Left lobe of liver (tissue), 2 donors: ENCODE measurements around the gene GCNA. TPM values are rescaled to one million over a fixed set of nuclear protein-coding genes. Genes with fewer than 3 reads are reported as not detected.
"Not testable (repeated sequence)": the region's sequence is repeated elsewhere in the genome, so short reads cannot be mapped to it uniquely, and the experiment has no call there.

Source experiments
- ATAC-seq: fragments of 200-7000 bp; cut with Tn5 transposase; one replicate; pipeline ENCODE4 v1.9.1; 2020; ENCODE audit warnings: mild to moderate bottlenecking, moderate library complexity
- DNase-seq: peaks from one replicate; pipeline ENCODE4 v3.0.0-alpha.2; 2020; ENCODE audit warnings: low spot score
- total RNA-seq: library from RNA; stranded (reverse); gene quantifications from one replicate; pipeline ENCODE4 v1.2.1, GENCODE V29; 2021
- donor health status: DM: no; HTN: no; CAD: no; lungs with moderate emphysema.
- donor health status: DM: no; HTN: yes; CAD: no.

The GCNA gene
- total RNA-seq, 1 donor from 2014 or later = 0.83 TPM

DNA sequence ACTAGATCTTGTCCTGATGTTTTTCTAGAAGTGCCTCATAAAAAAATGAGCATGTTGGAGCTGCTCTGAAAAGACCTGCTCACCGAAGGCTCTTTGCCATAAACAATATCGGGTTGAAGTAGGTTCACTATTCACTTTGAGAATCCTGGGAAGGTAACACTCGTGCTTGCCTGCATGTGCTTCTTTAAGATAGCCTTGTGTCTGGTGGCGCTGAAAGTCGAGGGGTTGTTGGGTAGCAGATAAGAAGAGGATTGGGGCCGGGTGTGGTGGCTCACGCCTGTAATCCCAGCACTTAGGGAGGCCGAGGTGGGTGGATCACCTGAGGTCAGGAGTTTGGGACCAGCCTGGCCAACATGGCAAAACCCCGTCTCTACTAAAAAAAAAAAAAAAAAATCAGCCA is 33.5 kb downstream of the GCNA start:
- ATAC-seq, DNase-seq: not testable (repeated sequence)

DNA sequence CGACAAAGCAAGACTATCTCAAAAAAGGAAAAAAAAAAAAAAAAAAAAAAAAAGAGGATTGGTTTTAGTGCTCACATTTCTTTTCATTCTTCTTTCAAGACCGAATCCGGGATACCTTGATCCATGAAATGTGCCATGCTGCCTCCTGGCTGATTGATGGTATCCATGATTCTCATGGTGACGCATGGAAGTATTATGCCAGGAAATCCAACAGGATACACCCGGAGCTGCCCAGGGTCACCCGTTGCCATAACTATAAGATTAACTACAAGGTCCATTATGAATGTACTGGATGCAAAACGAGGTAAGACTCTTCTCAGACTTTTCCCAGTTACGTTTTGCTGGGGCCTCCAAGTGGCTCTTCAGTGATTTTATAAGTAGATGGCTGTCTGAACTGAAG is 34.0 kb downstream of the GCNA start:
- ATAC-seq (no peak), DNase-seq (no peak)

DNA sequence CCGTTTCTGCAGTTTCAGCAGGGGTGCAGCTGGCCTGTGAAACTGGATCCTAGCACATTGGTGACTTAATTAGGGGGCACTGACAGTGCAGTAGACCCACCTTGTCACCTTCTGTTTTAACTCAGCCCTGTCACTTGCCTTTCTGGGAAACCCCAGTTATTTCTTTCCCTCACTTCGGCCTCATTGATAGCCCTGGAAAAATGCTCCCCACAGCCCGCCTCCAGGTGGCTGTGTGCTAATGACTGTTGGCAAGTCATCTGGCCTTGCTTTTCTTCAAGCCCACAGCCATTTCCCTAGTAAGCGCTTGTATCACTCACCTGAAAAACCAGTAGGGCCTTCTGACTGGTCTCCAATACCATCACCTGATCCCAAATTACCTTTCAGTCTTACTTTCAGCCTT is 36.8 kb downstream of the GCNA start:
- ATAC-seq = no peak

DNA sequence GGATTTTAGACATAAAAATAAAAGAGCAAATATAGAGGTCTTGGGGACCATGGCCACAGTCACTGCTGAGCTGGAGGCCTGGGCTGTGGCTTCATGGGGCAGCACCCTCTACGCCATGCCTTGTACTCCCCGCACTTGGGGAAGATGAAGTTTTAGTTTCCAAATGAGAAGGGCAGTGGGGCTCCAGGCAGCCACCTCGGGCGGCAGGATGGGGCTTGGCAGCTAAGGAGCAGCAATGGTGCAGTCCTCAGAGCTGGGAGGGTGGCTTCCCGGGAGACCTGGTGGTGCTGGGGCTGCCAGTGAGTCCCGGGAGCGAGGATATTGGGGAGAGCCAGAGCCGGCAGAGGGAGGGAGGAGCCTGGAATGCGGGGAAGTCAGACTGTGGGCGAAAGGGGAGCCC is 37.7 kb downstream of the GCNA start:
- DNase-seq (no peak), ATAC-seq (no peak)

More for the DNA sequence above, 36.8 kb downstream of the GCNA start:
- no peak for DNase-seq

DNA sequence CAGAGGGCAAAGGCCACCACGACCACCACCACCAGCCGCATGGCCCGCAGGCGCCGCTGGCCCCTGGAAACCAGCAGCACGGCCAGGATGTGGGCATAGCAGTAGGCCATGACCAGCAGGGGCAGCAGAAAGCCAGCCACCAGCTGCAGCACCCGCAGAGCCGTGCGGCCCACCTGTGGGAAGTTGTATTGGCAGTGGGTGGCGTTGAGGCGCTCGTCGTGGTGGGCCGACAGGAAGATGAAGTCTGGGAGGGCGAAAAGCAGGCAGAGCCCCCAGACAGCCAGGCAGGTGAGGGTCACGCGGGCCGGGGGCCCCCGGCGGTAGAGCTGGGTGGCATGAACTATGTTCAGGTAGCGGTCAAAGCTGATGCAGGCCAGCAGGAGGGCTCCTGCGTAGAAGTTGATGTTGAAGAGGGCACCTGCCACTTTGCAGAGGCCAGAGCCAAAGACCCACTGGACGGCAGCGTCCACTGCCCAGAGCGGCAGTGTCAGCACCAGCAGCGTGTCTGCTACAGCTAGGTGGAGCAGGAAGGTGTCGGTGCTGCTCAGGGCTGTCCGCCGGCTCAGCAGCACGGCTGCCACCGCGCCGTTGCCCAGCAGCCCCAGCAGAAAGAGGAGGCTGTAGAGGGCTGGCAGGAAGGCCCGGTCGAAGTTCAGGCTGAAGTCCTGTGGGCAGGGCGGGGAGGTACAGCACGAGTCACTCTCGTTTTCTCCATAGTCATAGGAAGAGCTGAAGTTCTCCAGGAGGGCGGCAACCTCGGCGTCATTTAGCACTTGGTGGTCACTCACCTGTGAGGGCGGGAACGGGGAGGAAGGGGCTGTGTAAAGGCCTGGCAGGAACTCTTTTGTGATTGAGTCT is 38.7 kb downstream of the GCNA start:
- DNase-seq (peak; percentile 70), ATAC-seq (peak; percentile 96)

DNA sequence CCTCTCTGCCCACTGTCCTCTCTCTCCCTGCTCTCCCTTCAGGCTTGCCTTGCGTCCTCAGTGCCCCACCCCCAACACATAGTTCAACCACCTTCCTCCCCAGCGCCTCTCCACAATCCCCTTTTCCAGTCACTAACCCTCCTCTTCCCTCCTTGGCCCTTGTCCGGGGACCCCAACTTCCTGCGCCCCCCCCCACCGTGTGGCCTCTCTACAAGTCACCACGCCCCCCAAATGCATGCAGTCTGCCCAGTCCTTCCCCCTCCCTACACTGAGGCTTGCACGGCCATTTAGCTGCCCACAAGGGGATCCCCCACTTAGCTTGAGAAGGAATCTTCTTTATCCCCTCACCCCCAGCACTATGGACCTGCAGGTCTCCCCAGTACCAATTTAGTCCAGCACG is 39.5 kb downstream of the GCNA start:
- no peak for ATAC-seq
- no peak for DNase-seq

DNA sequence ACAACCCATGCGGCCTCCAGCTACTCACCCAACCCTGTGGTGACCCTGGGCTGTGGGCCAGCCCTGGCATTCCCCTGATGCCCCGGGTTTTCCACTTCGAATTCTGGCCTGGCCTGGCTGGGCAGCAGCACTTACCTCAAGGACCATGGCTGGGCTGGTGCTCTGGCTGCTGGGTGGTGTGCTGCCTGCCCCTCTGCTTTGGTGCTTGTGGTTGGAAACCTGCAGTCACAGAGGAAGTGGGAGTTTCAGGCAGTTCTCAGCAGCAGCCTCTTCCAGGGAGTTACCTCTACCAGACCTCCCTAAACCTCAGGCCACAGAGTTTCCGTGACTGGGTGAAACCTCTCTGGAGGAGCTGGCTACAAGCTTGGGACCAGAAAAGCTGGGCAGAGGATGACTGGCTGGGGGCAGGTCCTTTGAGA is 40.1 kb downstream of the GCNA start, which contains the start of gene CXCR3:
Gene CXCR3 (minus strand): TSS at position 209 of the 419 bp plus-strand sequence. CDS start 62 bp downstream, at position 147.
- peak; percentile 51 for ATAC-seq
- peak; percentile 60 for DNase-seq

DNA sequence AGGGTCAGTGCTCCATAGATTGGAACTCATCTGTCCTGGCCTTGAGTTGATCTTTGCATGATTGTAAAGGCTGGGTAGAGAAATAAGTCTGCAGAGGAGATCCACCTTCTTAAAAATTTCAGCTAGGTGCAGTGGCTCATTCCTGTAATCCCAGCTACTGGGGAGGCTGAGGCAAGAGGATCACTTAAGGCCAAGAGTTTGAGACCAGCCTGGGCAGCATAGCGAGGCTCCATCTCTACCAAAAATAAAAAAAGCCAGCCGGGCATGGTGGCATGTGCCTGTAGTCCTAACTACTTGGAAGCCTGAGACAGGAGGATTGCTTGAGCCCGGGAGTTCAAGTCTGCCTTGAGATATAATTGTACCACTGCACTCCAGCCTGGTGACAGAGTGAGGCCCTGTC is 40.5 kb downstream of the GCNA start:
- no peak for ATAC-seq
- no peak for DNase-seq

DNA sequence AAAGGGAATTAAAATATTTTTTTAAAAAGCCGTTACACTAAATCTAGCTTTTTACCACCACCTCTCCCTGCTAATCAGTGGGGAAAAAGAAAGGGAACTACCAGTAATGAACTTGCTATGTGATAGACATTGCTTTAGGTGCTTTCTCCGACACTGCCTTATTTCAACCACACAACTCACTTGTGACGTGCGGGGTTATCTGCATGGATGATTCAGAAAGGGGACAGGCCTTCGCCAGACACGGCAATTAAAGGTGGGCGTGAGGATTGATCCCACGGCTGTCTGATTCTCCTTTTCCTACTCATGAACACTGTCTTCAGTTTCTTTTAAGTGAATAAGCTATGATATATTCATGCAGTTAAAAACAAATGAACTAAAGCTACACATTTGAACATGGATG is 41.0 kb downstream of the GCNA start:
- ATAC-seq (no peak), DNase-seq (no peak)

DNA sequence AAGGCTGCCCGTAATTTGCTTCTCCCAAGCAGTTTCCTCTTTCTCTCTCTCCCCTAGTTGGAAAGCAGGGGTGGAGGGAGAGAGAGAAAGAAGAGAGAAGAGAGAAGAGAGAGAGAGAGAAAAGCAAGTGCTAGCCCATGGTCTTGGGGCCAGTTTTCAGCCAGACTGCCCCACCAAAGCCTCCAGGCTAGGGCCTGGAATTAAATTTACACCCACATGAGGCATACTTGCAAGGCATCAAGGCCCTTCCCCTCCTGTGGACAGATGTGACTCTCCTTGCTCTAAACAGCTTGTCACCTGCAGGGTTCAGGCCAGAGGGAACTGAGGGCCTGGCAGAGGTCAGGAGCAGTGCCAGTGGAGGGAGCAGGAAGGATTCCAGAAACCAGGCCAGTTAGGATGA is 41.7 kb downstream of the GCNA start:
- DNase-seq = no peak
- ATAC-seq = no peak

DNA sequence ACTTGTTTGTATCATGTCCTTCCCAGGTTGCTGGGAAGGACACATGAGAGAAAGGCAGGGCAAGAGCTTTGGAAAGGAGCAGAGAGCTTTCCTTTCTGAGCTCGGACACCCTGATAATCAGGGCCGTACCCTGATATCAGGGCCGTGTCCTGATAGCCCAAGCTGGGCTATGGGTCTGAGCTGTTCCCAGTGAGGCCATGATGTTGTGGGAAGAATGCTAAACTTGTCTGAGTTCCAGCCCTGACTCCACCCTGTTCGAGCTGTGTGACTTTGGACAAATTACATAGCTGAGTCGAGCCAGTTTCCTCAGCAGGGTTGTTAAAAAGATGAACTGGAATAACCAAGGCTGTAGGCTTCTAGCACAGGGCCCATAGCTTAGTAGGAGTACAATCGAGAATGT is 43.4 kb downstream of the GCNA start:
- ATAC-seq (no peak), DNase-seq (no peak)

DNA sequence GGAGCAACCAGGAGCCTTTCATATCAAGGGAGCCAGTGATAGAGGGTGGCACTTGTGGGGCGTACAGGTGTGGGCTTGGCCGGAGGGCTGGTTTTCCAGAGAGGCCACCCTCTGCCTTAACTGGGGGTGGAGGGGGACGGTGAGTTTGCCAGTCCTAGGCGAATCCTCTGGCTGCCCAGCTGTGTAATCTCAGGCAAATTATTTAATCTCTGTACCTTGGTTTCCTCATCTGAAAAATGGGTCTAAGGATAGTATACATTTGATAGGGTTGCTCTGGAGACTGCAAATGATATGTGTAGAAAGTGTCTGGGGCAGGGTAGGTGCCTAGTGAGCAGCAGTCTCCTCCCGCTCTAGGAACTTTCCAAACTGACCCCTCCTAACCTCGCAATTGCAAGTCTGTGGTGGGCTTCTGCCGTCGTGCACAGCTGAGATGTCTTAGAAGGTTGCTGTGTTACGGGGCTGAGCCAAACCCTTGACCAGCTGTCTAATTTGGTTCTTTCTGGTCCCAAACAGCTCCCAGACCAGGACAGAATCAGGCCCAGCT is 43.9 kb downstream of the GCNA start:
- ATAC-seq (no peak), DNase-seq (no peak)

DNA sequence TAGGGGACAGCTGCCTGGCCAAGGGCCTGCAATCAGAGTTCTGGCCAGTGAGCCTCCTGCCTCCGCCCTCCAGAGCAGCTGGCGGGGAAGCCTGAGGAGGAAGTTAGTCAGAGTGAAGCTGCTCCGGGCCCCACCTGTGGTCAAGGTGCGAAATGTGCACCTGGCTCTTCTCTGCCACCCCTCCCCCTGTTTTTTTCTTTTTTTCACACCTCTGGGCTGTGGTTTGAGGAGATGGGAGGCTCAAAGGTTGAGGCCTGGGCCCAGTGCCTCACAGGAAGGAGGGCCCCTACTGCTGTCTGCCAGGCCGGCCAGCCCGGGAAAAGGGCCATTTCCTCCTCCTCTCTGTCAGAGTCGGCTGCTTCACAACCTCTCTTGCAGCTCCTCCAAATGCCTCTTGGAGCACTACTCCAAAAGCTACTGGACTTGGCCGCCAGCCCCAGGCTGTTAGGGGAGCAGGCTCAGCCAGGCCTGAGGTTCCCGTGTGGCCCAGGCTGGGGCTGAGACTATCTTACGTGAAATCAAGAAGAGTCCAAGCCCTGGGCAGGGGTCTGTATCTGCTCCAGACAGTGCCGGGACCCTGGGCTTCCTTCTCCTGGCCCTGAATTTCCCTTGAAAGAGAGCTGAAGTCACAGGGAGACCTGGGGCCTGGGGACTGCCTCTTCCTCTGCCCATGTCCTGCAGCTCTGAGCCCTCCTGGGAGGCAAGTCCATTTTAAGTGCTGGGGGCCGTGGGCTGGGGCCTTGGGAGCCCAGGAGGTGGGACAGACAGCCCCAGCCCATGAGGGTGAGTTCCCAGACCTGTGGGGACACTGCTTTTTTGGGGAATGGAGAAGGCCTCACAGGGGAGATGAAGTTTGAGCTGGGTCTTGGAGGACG is 44.6 kb downstream of the GCNA start:
- DNase-seq (peak; percentile 55), ATAC-seq (peak; percentile 87)

DNA sequence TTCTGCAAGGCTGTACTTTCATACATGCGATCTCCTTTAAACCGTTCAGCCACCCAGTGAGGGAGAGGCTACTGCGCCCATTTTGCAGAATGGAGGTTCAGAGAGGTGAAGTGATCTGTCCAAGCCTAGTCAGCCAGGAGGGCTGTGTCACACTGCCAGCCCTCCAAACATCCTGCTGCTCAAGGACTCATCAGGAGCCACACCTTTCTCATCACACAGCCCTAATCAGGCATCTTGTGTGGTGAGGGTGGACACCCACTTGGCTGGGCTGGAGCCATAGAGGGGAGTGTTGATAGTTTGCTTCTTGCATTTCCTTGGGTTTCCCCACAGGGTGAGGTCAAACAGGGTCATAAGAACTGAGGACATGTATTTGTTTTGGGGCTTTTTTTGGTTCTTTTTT is 45.5 kb downstream of the GCNA start:
- DNase-seq = no peak
- no peak for ATAC-seq

DNA sequence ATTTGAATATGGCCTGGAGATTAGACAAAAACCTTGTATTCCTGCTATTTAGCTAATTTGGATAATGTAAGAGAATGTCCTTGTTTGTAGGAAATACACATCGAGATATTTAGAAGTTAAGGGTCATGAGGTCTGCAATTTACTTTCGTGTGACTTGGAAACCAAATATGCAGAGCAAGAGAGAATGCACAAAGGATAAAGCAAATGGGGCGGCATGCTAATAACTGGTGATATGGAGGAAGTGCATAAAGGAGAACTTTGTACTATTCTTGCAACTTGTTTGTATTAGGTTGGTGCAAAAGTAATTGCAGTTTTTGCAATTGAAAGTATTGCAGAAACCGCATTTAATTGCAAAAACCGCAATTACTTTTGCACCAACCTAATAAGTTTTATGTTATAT is 47.2 kb downstream of the GCNA start:
- ATAC-seq (no peak), DNase-seq (no peak)

DNA sequence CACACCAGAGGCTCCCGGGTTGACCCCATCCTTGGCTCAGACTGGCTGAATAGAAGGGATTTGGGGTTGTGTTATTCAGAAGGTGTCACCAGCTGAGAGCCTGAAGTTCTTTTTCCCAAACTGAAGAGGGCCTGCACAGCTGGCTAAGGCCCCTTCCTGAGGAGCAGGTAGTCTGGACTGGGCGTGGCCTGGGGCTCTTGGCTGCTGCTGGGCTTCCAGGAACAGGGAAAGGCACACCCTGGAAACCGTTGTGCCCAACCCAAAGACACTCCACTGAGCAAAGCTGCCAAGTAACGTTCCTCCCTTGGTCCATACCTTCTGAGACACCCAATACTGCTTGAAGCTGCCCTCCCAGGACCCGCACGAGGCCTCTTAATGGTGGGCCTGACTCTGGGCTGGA is 48.3 kb downstream of the GCNA start:
- ATAC-seq (no peak), DNase-seq (no peak)

DNA sequence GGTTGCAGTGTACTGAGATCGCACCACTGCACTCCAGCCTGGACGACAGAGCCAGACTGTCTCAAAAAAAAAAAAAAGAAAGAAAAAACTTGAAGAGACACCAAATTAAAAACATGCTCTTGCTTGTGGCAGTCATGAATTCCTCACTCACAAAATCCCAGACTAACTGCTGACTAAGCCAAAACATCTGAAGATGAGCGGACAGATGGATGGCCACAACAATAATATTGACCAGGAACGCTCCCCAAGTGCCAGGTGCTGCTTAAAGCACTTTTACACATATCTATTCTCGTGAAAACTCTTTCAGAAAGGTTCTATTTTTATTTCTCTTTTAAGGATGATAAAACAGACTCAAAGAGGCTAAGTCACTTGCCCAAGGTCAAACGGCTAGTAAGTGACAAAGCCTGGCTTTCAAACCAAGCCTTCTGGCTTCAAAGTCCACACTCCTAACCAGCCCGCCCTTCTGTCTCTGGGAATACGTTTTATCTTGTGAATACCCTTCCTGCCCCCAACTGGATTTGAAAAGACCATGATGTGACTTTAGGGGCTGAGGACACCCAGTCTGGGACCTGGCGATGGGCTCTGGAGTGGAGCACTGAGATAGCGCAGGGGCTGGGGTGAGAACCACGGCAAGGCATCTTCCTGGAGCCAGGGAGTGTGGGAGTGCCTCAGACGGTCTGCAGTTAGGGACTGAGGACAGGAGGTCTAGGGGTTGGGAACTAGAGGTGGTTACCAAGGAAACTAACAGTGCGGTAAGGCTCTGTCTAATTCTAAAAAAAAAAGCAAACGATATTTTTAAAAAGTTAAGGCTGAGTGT is 49.6 kb downstream of the GCNA start:
- DNase-seq = no peak
- ATAC-seq = no peak

DNA sequence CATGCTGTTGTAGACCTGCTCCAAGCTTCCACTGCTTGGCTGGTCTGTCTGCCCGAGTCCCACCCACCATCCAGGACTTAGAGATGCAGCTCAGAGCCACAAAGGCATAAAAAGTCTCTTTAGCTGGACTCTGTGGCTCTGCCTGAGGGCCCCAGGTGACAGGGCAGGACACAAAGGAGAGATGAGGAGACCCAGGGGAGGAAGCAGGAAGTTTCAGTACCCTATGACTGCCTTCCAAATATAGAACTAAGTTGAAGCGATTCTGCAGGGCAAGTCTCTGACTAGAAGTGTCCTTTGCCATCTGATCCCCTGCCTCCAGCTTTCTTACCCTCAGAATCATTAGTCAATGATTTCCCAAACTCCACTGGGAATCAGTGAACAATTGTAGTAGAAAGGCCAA is 51.2 kb downstream of the GCNA start:
- no peak for ATAC-seq
- no peak for DNase-seq

DNA sequence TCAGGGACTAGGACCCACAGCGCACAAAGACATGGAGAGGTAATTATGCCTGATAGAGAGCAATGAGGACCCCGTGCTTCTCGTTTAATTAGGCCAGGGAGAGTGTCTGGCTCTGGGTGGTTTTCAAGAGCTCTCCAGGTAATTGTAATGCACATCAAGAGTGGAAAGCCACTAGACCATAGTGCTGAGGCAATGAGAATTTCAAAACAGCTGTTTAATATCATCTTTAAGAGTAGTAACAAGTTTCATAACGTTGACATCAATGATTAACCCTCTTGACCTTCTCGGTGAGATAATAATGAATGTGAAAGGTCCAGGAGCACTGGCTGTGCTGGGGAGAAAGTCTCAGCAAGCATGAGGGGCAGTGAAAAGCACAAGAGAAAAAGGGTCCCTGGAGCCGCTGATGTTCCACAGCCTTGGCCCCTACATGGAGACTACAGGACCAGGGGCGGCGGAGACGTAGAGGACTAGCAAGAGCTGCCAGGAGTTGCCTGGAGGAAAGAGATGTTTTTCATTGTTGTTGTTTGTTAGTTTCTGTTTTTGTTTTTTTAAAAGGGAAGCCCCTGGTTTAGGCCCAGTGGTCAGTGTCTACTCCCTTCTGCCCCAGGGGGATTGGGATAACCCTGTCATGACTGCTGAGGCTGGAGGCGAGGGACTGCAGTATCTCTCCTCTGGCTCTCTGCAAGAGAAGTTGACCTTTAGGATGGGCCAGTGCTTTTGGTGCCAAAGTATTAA is 54.9 kb downstream of the GCNA start:
- no peak for DNase-seq
- peak; percentile 75 for ATAC-seq

DNA sequence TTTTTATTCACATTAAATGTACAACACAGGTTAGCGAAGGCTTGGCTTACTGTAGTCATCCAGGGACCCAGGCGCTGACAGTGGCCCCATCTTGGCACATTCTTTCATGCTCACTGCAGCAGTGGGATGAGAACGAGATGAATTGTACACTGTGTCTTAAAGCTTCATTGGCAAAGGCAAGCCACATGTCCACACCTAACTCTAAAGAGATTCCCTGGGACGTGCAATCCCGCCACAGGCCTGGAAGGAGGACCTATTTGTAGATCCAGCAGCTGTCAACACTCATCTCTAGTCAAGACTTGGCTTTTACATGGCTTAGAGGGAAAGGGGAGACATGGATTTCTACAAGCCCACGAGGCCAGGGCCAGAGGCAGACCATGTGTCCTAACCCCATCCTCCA is 56.1 kb downstream of the GCNA start:
- DNase-seq (no peak), ATAC-seq (no peak)
